ENCODE results near the gene SRSF12. TPM values are rescaled to one million over a fixed set of nuclear protein-coding genes. Genes with fewer than 3 reads are reported as not detected.

The SRSF12 gene
- polyA plus RNA-seq, 3 donors = 12.6 to 14.4 (median 13.7) TPM

Other genes with a start within 250 kb of the SRSF12 start
- gene RNGTT, start 154.5 kb downstream of the SRSF12 start, polyA plus RNA-seq (ENCODE audit: insufficient read length in 3 of 3) = 10 to 100 TPM; 16.3 to 17.7 (median 17.3) TPM
- 100 to 1,000 TPM; 116 to 130 (median 130) TPM for gene PNRC1, start 37.3 kb downstream of the SRSF12 start, polyA plus RNA-seq (ENCODE audit: insufficient read length in 3 of 3)
- 10 to 100 TPM; 31.3 to 31.6 (median 31.4) TPM for gene PM20D2, start 28.0 kb upstream of the SRSF12 start, polyA plus RNA-seq (ENCODE audit: insufficient read length in 3 of 3)
- gene GABRR1, start 99.3 kb upstream of the SRSF12 start, polyA plus RNA-seq (ENCODE audit: insufficient read length in 3 of 3) = 1 to 10 TPM; 1.4 to 3.0 (median 2.8) TPM
- gene GABRR2, start 197.2 kb upstream of the SRSF12 start, polyA plus RNA-seq (ENCODE audit: insufficient read length in 3 of 3) = 1 to 10 TPM in 2 of 3 donors, under 1 TPM in 1; 0.80 to 1.3 (median 1.1) TPM
- 10 to 100 TPM; 56.2 to 63.4 (median 58.5) TPM for gene UBE2J1, start 234.7 kb upstream of the SRSF12 start, polyA plus RNA-seq (ENCODE audit: insufficient read length in 3 of 3)